Measurements from ENCODE around the gene AP4S1.

DNA sequence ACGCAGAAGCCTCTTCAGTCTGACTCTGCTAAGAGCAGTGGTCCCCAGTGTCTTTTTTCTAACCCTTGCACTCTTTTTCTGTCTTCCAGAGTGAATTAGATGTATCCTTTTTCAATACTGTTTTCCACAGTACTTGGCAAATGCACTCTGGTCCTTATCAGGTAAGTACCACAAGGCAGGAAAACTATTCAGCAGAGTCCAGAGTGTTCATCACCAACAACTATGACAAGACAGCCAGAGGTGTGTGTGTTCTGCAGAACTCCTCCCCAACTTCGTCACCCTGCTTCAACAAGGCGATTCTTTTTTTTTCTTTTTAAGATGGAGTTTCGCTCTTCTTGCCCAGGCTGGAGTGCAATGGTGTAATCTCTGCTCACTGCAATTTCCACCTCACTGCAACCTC lies 55.0 kb downstream of the AP4S1 start:
- TF ChIP-seq, protein P1, sequence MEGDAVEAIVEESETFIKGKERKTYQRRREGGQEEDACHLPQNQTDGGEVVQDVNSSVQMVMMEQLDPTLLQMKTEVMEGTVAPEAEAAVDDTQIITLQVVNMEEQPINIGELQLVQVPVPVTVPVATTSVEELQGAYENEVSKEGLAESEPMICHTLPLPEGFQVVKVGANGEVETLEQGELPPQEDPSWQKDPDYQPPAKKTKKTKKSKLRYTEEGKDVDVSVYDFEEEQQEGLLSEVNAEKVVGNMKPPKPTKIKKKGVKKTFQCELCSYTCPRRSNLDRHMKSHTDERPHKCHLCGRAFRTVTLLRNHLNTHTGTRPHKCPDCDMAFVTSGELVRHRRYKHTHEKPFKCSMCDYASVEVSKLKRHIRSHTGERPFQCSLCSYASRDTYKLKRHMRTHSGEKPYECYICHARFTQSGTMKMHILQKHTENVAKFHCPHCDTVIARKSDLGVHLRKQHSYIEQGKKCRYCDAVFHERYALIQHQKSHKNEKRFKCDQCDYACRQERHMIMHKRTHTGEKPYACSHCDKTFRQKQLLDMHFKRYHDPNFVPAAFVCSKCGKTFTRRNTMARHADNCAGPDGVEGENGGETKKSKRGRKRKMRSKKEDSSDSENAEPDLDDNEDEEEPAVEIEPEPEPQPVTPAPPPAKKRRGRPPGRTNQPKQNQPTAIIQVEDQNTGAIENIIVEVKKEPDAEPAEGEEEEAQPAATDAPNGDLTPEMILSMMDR (IDR thresholded peaks at IDR 0.05), result no peak
- TF ChIP-seq POLR2A (IDR thresholded peaks at IDR 0.05), result no peak
